Retinal pigment epithelial cell (primary cell): ENCODE data around the gene H6PD.

Source experiments
- DNase-seq: peaks from one replicate; pipeline ENCODE4 v3.0.0-alpha.2; 2010; ENCODE audit warnings: low read depth
- H3K4me3 ChIP-seq: 2 replicates; pipeline ENCODE4 v1.5.1; 2011; ENCODE audit warnings: mild to moderate bottlenecking, low read length, control low read depth, moderate library complexity
- CTCF ChIP-seq: conservative IDR thresholded peaks from 2 replicates; pipeline ENCODE4 v1.5.1; 2011; ENCODE audit warnings: low read depth, low read length, control low read depth, inconsistent platforms

Gene H6PD

GRCh38 chr1:9233241-9233941 is 1.2 kb upstream of the H6PD start:
- TF ChIP-seq CTCF: peak; percentile 7
- H3K4me3 ChIP-seq: no peak overlapping the region
- no peak for DNase-seq

- DNase-seq: no peak
- TF ChIP-seq CTCF: no peak
- peak overlapping the region; percentile 55 for H3K4me3 ChIP-seq
These were observed 692 bp upstream of the H6PD start for GRCh38 chr1:9233942-9234222.

GRCh38 chr1:9235096-9235459 is 504 bp downstream of the H6PD start:
- H3K4me3 ChIP-seq: peak overlapping the region; percentile 67
- DNase-seq: no peak
- no peak for TF ChIP-seq CTCF

- peak overlapping the region; percentile 67 for H3K4me3 ChIP-seq
- no peak for TF ChIP-seq CTCF
- no peak for DNase-seq
These were observed 986 bp downstream of the H6PD start for GRCh38 chr1:9235560-9235959.

- no peak for DNase-seq
- no peak for TF ChIP-seq CTCF
- no peak overlapping the region for H3K4me3 ChIP-seq
These were observed 3.6 kb downstream of the H6PD start for GRCh38 chr1:9238134-9238533.

- DNase-seq: no peak
- TF ChIP-seq CTCF: no peak
- no peak overlapping the region for H3K4me3 ChIP-seq
These were observed 4.0 kb downstream of the H6PD start for GRCh38 chr1:9238550-9238949.

GRCh38 chr1:9239622-9240401 is 5.2 kb downstream of the H6PD start:
- H3K4me3 ChIP-seq: peak overlapping the region; percentile 0
- TF ChIP-seq CTCF: no peak
- peak; percentile 80 for DNase-seq
